Stimulated activated naive CD4-positive, alpha-beta T cell (primary cell): Measurements from ENCODE around the gene SPECC1.

ENCODE experiments used
- DNase-seq, 6 experiments: peaks; one replicate each; lab custom pipeline; 2025; lab: John Stamatoyannopoulos, UW

Gene SPECC1

DNA sequence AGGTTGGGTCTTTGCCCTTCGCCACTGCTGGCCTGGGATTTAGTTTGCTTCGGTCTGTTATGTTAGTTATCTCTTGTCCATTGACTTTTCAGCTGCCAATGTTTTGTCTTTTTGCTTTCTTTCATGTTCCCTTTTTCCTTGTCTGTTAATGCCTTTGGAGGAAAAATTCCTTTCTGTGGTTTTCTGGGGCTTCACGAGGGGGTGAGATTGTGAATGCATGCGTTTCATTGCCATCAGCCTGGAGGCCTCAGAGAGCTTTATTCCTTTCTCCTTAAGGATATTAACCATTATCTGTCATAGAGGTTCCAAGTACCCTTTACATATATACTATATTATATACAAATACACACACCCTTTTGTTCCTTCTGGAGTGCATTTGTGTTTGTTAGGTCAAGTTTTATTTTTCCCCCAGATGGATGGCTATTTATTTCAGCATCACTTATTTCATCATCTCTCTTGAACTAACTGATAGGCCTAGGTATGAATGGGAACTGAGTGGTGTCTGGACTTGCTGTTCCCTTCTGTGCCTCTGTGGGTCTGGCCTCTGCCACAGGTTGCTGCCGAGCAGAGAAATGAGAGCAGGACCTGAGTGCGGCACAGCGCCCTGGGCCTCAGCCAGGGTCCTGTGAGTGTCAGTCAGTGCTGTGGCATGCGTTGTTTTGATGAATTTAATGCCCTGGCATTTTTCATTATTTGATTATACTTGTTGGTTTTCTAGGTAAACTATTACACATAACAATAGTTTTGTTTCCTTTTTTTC, 264.8 kb downstream of the SPECC1 start:
- DNase-seq = no peak

DNA sequence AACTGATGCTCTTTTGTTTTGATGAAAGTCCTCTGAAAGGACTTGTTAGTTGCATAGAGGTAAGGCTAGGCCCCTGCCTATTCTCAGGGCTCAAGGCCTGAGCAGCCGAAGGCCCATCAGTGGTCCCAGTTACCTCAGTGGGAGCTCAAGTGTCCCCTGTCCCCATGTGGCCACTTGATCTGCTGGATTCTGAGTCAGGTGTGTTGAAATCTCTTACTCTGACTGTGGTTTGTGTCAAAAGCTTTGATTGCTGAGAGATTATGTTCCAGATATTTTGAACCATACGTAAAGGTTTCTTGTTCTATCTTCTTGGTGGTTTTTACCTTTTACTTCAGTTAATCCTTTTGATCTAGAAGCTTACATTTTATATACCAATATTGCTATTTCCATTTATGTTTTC, 266.5 kb downstream of the SPECC1 start:
- DNase-seq = peak in 2 of 6 experiments; percentile 21 to 36

DNA sequence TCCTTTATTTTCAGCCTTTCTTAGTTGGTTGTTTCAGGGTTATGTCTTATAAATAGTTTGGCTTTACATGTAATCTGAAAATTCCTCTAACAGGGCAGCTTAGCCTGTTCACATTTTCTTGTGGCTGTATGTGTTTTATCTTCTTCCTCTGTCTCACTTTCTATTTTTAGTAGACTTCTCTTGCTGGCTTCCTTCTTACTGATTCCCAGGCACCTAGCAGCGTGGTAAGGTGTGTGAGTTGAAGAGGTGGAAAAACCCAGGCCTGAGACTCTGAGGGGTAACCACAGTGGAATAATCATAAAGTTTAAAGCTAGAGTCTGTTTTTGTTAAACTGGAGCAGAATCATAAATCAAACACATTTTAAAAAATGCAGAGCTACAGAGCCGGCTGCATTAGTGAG, 267.3 kb downstream of the SPECC1 start:
- DNase-seq = peak in 2 of 6 experiments; percentile 10 to 23

DNA sequence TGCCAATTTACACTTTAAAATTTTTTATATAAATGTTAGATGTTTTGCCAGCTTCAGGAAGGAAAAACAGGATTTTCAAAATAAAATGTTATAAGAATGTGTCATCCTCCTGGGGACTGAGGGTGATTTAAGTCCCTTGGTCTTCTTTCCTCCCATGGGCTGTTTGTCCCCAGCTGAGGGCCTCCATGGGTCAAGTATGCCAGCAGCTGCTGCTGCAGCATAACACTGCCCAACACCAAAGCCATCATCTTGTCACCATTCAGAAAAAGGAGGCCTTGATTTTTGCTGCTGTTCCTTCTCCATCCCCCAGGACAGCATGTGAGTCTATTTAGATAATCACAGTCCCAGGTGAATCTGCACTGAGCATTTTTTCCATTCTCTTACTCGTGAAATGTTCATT, 269.6 kb downstream of the SPECC1 start:
- DNase-seq = no peak

DNA sequence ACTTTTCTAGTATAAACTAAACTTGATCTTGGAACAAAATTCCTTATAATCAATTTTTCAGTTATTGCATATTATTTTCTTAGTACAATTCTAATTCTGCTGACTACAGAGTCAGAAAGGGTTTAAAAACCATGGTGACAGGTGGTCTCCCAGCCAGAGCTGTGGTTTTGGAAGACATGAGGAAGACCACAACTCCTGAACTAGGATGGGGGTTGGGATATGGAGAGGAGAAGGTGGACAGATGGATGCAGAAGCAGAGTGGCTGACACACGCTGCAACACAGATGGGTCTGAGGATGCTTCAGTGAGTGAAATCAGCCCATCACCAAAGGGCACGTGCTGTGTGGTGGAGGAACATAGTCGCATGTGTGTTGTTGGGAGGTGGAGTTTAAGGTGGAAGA, 270.5 kb downstream of the SPECC1 start:
- no peak for DNase-seq

DNA sequence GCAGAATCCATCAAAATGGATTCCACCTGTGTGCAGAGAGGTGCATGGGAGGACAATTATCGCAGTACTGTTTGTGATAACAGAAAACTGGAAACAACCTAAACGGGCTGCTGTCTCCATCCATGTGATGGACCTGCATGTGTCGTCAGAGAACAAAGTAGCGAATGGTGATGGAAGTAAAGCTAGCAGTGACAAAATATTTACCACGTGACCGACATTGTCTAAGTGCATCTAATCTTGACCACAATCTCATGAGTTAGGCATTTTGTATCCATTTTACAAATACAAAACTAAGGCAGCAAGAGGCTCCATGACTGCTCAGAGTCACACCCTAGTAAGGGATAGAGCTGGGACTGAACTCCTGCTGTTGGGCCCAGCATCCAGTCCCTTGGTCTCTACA, 270.9 kb downstream of the SPECC1 start:
- no peak for DNase-seq

DNA sequence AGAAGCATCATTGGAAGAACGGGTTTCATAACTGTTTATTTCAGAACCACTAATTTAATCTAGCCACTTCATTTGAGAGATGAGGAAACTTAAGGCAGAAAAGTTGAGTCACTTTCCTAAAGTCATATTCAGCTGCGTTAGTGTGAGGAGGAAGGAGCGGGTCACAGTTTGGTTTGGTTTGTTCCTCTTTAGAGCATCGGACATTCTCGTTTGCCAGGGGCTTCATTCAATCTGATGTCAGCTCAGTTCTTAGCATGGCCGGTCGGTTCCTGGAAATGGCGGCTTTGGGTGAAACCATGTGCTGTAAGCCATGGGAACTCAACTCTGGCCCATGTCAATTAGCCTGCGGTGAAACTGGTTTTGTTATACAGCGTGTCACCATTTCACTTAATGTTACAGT, 271.7 kb downstream of the SPECC1 start:
- DNase-seq = no peak

DNA sequence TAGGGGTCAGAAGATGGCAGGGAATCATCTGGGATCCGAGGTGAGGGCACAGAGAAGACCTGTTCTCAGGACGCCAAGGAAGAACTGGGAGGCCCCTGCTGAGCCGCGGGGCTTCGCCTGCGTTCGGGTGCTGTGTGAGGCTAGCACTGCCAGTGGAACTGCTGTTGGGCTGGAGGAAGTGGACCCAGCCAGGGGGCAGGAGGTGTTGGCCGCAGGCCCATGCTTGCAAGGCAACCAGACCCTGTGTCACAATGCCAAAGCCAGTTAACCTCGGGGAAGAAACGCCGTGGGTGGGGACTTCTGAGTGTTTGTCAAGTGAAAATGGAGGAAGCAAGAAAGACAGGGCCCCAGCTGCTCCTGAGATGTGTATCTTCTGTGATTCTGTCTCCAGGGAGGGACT, 272.7 kb downstream of the SPECC1 start:
- DNase-seq = no peak

DNA sequence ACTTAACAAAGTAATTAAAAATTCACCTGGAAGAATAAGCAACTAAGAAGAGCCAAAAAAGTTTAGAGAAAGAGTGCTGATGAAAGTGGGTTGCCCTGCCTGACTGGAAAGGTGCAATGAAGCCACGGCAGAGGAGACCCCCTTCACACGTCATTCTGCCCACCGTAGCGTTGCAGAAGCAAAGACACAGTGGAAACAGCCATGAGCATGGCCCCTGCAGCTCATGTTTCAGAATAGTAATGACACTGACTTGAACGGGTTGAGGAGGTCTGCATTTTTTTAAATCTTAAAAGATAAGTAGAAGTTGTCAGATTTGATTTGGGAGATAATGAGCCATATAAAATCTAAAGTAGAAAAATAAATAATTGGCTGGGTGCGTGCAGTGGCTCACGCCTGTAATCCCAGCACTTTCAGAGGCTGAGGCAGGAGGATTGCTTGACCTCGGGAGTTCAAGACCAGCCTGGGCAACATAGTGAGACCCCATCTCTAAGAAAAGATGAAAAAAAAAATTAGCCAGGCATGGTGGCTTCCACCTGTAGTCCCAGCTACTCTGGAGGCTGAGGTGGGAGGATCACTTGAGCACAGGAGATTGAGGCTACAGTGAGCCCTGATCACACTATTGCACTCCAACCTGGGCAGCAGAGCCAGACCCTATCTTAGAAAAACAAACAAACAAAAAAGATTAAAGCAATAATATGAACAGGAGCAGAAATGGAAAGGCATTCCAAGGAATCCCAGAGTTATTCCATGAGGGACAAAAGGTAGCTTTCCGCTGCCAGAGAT, 273.6 kb downstream of the SPECC1 start:
- no peak for DNase-seq

DNA sequence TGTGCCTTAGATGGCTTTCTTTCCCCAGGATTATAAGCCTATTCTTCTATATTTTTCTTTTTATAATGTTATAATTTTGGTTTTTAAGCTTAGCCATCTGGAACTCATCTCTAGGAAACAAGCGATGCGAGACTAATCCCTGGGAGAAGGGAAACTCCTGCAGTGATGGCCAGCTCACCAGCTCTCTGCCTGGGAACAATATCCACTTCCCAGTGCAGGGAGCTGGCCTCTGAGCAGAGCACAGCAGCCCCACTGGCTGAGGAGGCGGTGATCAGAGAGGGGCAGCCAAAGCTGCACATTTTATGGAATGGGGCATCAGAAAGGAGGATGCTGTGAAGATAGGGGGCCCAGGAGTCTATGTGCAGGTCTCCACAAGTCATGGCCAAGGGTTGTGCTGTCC, 274.9 kb downstream of the SPECC1 start:
- no peak for DNase-seq

DNA sequence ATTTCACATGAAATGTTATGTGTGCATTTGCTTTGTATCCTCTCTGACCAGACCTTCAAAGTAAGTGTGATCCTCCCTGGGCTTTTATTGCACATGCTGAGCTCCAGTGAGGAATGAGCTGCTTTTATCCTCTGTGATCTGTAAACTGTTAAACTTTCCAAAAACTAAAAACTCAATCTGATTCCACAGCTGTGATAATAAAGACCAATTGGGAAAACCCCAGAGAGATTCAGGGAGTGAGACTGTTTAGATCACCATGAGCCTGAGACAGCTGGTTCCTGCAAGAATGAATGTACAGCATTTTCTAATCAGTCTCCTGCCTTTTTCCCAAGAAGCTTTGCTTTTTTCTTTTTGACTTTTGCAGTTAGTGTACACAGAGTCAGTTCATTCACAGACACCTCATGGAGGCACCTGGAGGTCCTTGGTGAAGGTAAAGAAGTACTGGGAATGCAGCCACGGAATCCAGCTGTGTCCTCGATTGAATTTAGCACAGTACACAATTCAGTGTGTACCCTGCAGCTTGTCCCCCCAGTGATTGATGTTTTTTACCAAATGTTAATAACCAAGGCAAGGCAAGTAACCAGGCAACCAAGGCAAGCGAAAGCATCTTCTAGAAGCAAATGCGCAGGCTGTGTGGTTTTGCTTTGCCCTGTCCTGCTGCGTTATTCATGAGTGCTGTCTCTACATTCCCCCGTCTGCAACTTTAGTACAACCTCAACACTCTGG, 275.6 kb downstream of the SPECC1 start:
- no peak for DNase-seq

DNA sequence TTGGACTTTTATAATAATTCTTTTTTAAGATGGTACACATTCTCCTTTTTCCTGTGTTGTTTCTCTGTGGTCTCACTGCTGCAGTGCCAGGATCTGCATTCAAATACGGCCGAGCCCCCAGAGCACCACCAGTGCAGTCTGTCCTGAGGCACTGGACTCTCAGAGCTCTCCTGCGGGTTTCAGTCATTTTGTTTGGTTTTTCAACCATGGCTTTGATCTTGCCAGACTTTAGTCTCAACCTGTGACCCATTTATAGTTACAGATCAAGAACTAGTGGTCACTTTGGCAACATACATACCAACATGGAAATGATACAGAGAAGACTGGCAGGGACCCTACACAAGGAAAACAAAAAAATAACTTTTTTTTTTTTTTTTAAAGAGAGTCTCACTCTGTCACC, 280.8 kb downstream of the SPECC1 start:
- DNase-seq = no peak

DNA sequence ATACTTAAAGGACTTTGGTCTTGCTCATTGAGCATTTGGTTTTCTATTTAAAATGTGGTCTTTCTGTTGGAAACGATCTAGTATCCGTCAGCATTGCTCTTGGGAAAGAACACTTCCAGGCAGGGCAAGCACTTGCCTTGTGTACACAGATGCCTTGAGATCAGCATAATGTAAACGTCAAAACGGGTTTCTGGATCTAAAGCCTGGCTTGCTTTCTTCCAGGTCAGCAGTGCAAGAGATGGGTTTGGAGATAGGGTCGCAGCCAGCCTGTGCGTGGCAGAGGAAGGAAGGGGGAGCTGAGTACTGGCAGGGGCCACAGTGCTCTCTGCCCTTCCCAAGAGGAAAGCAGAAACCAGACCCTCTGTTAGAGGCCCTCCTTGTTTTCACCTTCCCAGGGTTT, 282.7 kb downstream of the SPECC1 start:
- no peak for DNase-seq

DNA sequence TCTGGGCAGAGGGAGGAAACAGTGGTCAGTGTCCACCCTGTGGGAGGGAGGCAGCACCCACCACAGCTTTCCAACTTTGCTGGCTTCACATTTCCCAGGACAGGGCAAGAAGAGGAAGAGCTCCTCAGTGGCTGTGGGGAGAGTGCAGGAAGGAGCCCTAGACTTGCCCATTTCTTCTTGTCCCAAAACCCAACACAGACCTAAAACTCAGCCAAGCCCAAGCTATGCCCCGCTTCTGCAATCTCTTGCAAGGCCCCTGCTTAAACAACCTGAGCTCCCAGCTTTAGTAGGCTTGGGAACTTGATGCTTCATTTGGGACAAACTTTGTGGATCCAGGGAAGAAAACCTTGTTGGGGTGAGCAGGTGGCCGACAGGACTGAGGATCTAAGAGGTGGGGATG, 284.3 kb downstream of the SPECC1 start:
- DNase-seq = no peak

DNA sequence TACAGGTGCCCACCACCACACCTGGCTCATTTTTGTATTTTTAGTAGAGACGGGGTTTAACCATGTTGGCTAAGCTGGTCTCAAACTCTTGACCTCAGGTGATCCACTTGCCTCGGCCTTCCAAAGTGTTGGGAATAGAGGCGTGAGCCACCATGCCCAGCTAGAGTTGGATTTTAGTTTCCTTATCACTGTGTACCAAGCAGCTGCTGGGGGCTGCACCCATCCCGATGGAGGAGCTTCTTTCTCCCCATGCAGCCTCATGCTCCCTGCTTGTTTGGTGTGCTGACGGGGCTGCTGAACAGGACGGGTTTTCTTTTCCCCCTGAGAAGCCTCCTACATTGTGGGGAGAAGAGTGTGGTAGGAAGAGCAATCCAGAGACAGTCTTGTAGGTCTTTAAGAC, 285.0 kb downstream of the SPECC1 start:
- DNase-seq = no peak

DNA sequence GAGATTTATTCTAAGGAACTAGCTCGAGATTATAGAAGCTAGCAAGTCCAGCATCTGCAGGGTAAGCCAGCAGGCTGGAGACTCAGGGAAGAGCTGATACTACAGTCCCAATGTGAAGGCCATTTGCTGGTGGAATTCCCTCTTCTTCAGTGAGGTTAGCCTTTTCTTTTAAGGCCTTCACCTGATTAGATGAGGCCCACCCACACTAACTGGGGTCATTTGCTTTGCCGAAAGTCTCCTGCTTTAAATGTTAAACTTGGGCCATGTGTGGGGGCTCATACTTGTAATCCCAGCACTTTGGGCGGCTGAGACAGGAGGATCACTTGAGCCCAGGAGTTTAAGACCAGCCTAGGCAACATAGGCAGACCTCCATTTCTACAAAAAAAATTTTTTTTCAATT, 289.9 kb downstream of the SPECC1 start:
- DNase-seq = no peak

DNA sequence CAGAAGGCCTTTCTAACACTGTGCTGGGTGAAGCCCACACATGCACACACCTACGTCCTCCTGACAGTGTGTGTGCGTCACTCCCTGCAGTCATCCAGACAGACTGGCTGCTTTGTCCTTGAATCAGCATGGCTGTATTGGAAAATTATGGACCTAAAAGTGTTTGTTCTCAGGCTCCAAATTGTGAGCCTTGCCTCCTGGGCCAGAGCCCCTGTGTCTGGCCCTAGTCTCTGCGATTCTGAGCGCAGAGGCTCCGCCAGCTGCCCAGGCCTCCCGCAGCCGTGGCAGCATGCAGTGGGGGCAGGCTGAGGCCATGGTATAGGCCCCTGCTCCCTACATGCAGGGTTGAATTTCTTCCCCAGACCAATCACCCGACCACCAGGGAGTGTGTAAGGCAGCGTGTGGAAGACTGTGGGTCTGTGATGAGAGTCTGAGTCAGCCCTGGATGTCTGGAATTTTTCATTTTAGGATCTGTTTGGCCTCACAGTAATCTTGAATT, 291.3 kb downstream of the SPECC1 start:
- no peak for DNase-seq

DNA sequence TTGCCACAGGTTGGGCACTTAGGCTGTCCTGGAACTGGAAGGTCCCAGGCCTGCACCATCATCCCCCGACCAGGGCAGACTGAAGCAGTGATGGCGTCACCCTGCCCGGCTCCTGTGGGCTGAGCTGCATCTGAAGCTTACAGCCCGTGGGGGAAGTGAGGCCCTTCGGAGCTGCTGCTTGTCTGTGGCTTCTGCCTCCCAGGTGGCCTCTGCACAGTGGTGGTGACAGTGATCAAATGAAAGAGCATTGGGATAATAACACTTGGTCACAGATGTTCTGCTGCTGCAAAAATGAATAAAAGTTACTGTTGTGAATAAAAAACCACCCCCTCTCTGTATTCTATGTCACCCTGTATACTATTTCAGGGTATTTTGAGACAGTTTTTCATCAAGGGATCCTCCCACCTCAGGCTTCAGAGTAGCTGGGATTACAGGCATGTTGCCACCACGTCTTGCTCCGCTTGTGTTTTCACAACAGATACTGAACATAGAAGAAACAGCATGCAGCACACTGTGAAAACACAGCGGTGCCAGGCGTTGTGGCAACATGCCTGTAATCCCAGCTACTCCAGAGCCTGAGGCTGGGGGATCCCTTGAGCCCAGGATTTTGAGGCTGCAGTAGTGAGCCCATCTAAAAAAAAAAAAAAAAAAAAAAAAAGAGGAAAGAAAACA, 293.2 kb downstream of the SPECC1 start:
- DNase-seq = no peak

DNA sequence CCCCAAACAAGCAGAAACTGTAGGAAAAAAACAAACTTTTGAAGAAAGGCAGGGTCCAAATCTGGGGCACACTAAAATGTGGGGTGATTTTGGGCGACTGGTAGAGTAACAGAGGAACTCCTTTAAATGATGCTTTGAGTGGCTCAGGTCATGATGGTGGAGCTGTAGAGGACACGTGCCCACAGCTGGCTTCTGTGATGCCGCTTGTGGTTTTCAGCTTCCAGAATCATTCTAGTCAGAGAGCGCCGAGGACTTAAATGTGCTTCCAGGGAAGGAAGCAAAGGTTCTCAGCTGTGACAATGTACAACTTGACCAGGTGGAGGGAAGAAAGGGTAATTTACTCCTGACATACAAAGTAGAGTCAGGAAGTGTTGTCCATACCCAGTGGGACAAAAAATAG, 295.8 kb downstream of the SPECC1 start:
- no peak for DNase-seq

DNA sequence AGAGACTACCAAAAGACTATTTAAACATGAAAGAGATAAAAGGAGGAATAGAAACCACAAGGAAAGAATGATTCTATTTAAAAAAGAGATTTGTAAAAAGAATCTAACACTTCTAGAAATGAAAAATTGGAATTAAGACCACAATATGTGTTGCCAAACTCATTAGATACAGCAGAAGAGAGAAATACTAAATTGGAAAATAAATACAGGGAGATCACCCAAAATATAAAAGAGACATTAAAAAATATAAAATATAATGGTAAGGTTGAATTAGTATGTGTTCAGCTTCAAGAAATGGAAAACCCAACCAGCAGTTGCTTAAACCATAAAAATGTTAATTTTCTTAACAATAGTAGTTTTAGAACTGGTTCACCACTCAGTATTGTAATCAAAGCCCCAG, 297.8 kb downstream of the SPECC1 start:
- no peak for DNase-seq

DNA sequence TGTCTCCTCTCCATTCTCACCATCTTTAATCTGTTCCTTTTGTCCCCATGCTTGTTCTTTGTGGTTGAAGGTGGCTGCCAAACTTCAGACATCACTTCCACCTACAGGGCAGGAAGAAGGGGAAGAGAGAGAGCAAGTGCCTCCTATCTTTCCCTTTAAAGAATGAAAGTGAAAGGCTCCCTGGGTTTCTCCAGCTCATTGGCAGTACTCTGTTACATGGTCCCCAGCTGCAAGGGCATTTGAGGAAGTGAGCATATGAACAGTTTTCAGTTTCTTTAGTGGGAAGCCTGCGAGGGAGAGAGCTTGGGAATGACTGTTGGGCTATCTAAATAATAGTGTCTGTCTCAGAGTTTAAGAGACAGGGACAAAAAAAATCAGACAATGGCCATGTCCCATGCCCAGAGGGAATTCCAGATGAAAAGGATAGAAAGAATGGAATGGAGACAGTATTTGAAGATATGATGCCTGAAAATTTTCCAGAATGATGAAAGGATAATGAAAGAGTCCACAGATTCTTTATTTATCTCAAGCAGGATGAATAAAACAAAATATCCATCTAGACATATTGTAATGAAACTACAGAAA, 298.3 kb downstream of the SPECC1 start:
- no peak for DNase-seq

DNA sequence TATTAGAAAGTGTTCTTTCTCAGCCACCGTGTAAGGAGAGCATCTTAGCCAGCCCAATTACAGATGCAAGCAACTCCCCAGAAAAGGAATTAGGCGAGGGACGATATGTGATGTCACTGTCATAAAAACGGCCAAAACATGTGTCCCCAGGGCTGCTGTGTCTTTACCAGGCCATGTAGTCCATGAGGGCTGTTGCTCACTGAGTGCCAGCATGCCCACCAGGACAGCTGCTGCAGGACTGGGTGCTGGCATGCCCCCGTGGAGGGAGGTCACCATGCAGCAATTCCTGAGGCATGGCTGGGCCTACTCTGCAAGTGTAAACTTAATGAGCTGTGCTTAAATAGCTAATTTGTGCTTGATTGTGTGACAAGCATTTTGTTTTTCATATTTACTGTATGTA, 301.3 kb downstream of the SPECC1 start:
- DNase-seq = no peak
